ENCODE data around the gene ACLY.
"Not testable (repeated sequence)": the region's sequence is repeated elsewhere in the genome, so short reads cannot be mapped to it uniquely, and the experiment has no call there.

The ACLY gene

GRCh38 chr17:41932816-41933389, 14.2 kb upstream of the ACLY start:
- DNase-seq (ENCODE audit: low read depth in 1 of 2, low spot score in 1 of 2), result no peak
- TF ChIP-seq JUND (IDR thresholded peaks at IDR 0.05; ENCODE audit: low read depth), result no peak
- in situ Hi-C loops (cut with HindIII; ENCODE audit: low pct_unique_long_range_greater_than_20kb, low sequenced_read_pairs), result no loop called here

DNA sequence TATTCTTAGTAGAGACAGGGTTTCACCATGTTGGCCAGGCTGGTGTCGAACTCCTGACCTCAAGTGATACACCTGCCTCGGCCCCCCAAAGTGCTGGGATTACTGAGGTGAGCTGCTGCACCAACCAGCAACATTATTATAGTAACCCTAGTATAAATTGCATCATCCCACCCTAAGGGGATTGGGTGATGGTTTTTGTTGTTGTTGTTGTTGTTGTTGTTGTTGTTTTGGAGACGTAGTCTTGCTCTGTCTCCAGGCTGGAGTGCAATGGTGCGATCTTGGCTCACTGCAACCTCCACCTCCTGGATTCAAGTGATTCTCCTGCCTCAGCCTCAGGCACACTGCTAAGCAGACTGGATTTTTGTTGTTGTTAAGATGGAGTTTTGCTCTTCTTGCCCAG, 13.0 kb upstream of the ACLY start:
- DNase-seq (ENCODE audit: low read depth in 1 of 2, low spot score in 1 of 2); in situ Hi-C loops (cut with HindIII; ENCODE audit: low pct_unique_long_range_greater_than_20kb, low sequenced_read_pairs): not testable (repeated sequence)

GRCh38 chr17:41930833-41931156, 12.0 kb upstream of the ACLY start:
- in situ Hi-C loops (cut with HindIII; ENCODE audit: low pct_unique_long_range_greater_than_20kb, low sequenced_read_pairs); DNase-seq (ENCODE audit: low read depth in 1 of 2, low spot score in 1 of 2): not testable (repeated sequence)

DNA sequence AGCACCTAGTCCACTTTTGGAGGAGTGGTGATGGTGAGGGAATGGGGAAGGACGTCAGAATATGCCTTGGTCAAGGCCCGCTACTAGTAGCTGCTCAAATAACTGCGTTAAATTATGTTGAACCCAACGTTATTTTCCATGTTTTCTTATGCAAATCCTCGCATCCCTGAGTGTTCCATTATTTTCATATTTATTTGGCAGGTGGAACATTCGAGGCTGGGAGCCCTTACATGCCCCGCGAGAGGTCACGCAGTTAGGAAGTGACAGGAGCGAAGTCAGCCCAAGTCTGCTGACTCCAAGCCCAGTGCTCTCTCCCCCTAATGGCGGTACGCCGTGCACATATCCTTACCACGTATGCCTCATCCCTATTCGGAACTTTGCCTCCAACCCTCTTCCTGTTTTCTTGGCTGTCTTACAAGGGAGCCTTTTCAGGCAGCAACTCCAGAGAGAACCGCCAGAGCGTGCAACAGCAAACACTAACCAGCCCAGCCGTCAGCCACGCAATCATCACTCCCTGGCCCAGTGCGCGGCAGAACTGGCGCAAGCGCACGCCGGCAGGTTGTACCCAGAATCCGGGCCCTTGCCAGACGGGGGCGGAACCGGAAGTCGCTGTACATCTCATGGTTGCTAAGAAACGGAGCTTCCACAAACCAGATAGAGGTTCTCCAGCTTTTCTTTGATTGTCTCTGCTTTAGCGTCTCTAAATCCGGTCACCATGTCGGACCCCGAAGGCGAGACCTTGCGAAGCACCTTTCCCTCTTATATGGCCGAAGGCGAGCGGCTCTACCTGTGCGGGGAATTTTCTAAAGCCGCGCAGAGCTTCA, 11.5 kb upstream of the ACLY start, which contains the start of gene ODAD4:
ODAD4 (plus strand) TSS at position 609 of the 824 bp plus-strand sequence; CDS start at position 716, 107 bp downstream.
- TF ChIP-seq JUND (IDR thresholded peaks at IDR 0.05; ENCODE audit: low read depth), result no peak
- in situ Hi-C loops (cut with HindIII; ENCODE audit: low pct_unique_long_range_greater_than_20kb, low sequenced_read_pairs), result no loop called here

GRCh38 chr17:41928693-41929251, 10.0 kb upstream of the ACLY start:
- in situ Hi-C loops (cut with HindIII; ENCODE audit: low pct_unique_long_range_greater_than_20kb, low sequenced_read_pairs), result no loop called here
- TF ChIP-seq JUND (IDR thresholded peaks at IDR 0.05; ENCODE audit: low read depth), result no peak

More for the DNA sequence above, 11.5 kb upstream of the ACLY start, which contains the start of gene ODAD4:
- DNase-seq (ENCODE audit: low read depth in 1 of 2, low spot score in 1 of 2), result peak; percentile 95 to 97

GRCh38 chr17:41925991-41926590, 7.3 kb upstream of the ACLY start:
- TF ChIP-seq JUND (IDR thresholded peaks at IDR 0.05; ENCODE audit: low read depth), result no peak
- in situ Hi-C loops (cut with HindIII; ENCODE audit: low pct_unique_long_range_greater_than_20kb, low sequenced_read_pairs), result no loop called here
- DNase-seq (ENCODE audit: low read depth in 1 of 2, low spot score in 1 of 2), result no peak

More at GRCh38 chr17:41928693-41929251, 10.0 kb upstream of the ACLY start:
- DNase-seq (ENCODE audit: low read depth in 1 of 2, low spot score in 1 of 2), result no peak

DNA sequence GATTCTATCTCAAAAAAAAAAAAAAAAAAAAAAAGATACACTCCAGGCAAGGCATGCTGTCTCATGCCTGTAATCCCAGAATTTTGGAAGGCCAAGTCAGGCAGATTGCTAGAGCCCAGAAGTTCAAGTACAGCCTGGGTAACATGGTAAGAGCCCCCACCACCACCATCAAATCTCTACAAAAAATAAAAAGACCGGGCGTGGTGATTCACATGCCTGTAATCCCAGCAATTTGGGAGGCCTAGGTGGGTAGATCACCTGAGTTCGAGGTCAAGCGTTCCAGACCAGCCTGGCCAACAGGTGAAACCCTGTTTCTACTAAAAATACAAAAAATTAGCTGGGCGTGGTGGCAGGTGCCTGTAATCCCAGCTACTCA, 1.8 kb upstream of the ACLY start:
- no peak for TF ChIP-seq JUND (IDR thresholded peaks at IDR 0.05; ENCODE audit: low read depth)
- in situ Hi-C loops (cut with HindIII; ENCODE audit: low pct_unique_long_range_greater_than_20kb, low sequenced_read_pairs), result no loop called here
- DNase-seq (ENCODE audit: low read depth in 1 of 2, low spot score in 1 of 2), result no peak

DNA sequence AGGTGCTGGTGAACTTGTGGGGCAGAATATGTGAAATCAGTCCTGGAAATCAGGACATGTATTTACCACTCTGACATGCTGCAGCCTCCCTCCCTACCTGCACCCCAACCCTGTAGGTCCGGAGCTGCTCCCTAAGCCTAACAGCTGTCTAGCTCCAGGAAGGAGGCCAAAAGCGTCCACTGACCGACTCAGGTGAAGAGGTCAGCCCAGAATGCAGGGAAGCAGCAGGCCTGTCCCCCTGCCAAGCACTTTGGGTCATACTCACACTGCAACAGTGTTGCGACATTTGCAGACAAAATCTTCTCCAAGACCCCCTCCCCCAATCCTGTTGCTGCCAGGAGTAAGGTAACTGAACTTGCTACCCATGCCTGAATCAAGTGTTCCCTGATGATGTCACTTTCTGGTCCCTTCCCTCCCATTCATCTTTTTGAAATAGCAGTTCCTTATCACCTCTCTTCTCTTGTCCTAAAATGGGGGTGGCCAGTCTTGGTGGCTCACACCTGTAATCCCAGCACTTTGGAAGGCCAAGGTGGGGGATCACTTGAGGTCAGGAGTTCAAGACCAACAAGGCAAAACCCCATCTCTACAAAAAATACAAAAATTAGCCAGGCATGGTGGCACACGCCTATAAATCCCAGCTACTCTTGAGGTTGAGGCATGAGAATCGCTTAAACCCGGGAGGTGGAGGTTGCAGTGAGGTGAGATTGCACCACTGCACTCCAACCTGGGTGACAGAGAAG, 1.3 kb upstream of the ACLY start:
- in situ Hi-C loops (cut with HindIII; ENCODE audit: low pct_unique_long_range_greater_than_20kb, low sequenced_read_pairs), result no loop called here
- TF ChIP-seq JUND (IDR thresholded peaks at IDR 0.05; ENCODE audit: low read depth), result no peak
- DNase-seq (ENCODE audit: low read depth in 1 of 2, low spot score in 1 of 2), result peak in 1 of 2 experiments; percentile 60

DNA sequence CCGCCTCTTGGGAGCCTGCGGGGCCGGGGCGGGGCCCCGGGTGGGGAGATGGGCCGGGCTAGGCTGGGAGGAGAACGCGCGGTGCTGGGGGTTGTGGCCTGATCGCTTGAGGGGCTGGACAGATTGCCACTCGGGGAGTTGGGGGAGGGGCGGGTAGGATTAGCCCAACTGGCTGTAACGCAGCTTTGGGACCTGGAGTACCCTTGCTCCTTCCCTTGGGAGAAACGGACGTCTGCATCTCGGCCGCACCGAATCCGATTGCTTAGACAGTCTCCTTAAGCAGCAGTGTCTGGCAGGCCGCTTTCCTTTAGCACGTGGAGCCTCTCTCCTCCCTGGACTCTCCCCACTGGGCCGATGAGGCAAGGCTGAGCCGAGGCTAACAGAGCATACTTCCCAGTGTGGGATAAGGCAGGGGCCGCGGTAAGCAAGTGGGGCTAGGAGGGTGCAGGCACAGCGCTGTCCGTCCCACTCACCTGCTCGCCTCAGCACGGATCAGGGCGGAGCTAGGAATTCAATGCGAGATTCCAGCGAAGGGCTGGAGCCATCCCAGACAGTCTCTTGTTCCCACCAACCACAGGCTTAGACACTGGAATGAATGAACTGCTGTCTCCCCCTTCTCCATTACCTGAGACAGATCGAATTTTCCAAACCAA, 540 bp upstream of the ACLY start:
- in situ Hi-C loops (cut with HindIII; ENCODE audit: low pct_unique_long_range_greater_than_20kb, low sequenced_read_pairs), result no loop called here
- TF ChIP-seq JUND (IDR thresholded peaks at IDR 0.05; ENCODE audit: low read depth), result no peak
- DNase-seq (ENCODE audit: low read depth in 1 of 2, low spot score in 1 of 2), result peak; percentile 83 to 86

DNA sequence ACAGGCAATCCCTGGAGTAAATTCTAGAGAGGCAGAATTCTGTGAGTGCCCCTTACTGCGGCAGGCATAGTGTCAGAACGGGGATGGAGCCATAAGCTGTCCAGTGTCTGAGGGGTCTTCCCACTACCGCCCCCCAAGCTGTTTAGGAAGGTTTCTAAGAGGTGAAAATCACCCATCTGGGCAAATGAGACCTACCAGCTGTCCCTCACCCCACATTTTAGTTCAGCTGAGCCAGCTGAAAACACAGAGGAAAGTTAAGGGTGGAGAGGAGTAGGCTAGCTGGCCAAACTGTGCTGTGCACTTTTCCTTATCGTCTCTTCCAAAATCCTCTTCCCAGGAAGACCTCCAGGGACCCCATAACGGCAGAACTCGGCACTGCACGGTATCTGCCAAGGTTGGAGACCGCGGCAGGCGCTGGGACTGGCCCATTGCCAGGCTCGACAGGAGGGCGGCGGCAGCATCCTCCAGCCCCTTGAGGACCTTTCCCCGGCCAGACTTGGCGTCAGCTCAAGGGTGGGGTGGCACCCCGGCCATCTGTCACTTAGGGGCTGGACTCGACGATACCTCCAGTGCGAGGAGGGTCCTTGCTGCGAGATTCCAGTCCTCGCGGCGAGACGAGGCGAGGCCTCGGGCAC, 955 bp downstream of the ACLY start:
- no peak for DNase-seq (ENCODE audit: low read depth in 1 of 2, low spot score in 1 of 2)
- no peak for TF ChIP-seq JUND (IDR thresholded peaks at IDR 0.05; ENCODE audit: low read depth)
- in situ Hi-C loops (cut with HindIII; ENCODE audit: low pct_unique_long_range_greater_than_20kb, low sequenced_read_pairs), result no loop called here

GRCh38 chr17:41917192-41917591, 1.6 kb downstream of the ACLY start:
- peak; percentile 35 to 52 for DNase-seq (ENCODE audit: low read depth in 1 of 2, low spot score in 1 of 2)
- in situ Hi-C loops (cut with HindIII; ENCODE audit: low pct_unique_long_range_greater_than_20kb, low sequenced_read_pairs), result no loop called here
- no peak for TF ChIP-seq JUND (IDR thresholded peaks at IDR 0.05; ENCODE audit: low read depth)

Measured in T47D (cell line).